ENCODE results near the gene SHFL.
A peak's percentile ranks its signal among the peaks of the same experiment; 100 is the strongest.

Gene SHFL

DNA sequence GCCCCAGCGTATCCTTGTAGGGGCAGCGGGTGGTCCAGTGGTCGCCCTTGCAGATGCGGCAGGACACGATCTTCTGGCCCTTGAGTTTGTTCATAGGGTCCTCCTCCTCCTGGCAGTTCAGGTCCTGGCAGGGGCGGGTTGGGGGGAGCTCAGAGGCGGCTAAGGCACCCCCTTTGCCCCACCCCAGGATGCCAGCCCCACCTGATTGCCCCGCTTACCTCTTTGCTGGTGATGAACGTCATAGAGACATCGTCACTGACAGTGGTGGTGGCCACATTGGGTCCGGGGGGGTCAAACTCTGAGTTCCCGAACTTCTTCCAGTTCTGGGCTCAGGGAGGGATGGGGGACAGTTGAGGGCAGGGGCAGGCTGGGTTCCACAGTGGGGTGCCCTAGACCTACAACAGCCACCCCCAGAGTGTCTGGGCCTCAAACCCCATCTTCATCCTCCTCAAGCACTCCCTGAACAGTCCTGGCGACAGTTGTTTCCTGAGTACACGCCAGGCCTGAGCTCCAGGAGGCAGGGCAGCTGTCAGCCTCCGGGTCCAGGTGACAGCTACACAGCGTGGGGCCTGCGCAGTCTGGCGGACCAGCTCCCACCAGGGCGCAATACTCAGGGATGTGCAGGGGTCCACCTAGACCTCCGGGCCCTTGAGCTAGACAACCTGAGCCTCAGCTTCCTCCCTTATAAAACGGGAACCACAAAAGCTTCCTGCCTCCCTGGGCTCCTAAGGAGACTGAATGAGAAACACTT lies 30.9 kb downstream of the SHFL start:
- DNase-seq (ENCODE audit: low read depth), result no peak
- no peak overlapping the region for H3K4me3 ChIP-seq (ENCODE audit: low read depth, low read length)
- TF ChIP-seq, protein P1, sequence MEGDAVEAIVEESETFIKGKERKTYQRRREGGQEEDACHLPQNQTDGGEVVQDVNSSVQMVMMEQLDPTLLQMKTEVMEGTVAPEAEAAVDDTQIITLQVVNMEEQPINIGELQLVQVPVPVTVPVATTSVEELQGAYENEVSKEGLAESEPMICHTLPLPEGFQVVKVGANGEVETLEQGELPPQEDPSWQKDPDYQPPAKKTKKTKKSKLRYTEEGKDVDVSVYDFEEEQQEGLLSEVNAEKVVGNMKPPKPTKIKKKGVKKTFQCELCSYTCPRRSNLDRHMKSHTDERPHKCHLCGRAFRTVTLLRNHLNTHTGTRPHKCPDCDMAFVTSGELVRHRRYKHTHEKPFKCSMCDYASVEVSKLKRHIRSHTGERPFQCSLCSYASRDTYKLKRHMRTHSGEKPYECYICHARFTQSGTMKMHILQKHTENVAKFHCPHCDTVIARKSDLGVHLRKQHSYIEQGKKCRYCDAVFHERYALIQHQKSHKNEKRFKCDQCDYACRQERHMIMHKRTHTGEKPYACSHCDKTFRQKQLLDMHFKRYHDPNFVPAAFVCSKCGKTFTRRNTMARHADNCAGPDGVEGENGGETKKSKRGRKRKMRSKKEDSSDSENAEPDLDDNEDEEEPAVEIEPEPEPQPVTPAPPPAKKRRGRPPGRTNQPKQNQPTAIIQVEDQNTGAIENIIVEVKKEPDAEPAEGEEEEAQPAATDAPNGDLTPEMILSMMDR (conservative IDR thresholded peaks at IDR 0.05; ENCODE audit: low read depth, low read length), result no peak

DNA sequence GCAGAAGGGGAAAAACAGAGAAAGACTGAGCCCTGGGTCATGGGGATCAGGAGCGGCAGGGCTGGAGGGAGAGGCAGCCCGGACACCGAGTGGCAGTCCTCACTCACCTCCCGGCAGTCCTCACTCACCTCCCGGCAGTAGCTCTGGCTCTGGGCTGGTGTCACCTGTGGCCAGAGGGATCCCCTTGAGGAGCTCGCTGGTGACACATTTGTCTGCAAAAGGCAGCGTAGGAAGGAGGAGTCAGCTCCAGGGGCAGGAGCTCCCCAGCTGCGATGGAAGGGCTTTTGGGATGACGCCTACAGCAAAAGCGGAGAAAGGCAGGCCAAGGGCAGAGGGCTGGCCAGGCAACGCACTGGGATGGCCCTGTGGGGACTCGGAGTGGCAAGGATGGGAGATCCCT lies 32.8 kb downstream of the SHFL start:
- peak overlapping the region; percentile 96 for H3K4me3 ChIP-seq (ENCODE audit: low read depth, low read length)
- DNase-seq (ENCODE audit: low read depth), result no peak

DNA sequence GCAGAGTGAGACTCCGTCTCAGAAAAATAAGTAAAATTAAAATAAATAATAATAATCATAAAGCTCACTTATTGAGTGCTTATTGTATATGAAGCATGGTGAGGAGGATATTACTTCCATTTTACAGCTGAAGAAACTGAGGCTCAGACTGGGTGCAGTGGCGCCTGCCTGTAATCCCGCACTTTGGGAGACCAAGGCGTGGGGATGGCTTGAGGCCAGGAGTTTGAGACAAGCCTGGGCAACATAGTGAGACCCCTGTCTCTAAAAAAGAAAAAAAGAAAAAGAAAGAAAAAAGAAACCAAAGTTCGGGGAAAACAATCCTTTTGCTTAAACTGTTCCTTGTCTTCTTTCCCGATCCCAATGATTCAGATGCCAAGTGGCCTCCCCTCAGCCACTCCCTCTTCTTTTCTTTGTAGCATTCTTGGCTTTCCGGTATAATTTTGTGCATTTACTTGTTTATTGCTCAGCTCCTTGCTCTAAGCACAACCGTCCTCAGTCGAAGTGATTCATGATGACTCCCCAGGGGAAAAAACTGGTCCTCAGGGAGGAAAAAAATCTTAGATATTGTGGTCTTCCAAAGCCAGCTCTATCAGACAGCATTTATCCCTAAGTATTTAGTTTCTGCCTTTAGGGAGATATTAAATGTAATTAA lies 34.5 kb downstream of the SHFL start:
- DNase-seq (ENCODE audit: low read depth), result peak; percentile 70
- TF ChIP-seq, protein P1 (conservative IDR thresholded peaks at IDR 0.05; ENCODE audit: low read depth, low read length), result no peak
- H3K4me3 ChIP-seq (ENCODE audit: low read depth, low read length), result no peak overlapping the region

More for the DNA sequence above, 32.8 kb downstream of the SHFL start:
- TF ChIP-seq, protein P1 (conservative IDR thresholded peaks at IDR 0.05; ENCODE audit: low read depth, low read length), result no peak

DNA sequence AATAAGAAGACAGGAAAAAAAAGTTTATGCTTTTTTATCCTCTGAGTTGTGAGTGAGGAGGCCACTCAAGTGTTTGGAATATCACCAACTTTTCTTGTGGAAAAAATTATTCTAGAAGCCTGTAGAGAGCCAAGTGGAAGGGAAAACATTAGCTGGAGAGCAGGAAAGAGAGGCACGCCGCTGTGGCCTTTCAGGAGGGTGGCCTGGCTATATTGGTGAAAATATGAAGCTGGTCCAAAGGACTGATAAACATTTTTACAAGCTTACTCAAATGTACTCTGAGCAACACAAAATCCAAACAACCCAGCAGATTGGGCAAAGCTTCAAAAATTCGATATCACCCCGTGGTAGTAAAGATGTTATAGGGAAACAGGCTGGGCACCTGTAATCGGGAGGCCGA lies 35.9 kb downstream of the SHFL start:
- no peak overlapping the region for H3K4me3 ChIP-seq (ENCODE audit: low read depth, low read length)
- no peak for DNase-seq (ENCODE audit: low read depth)
- TF ChIP-seq, protein P1 (conservative IDR thresholded peaks at IDR 0.05; ENCODE audit: low read depth, low read length), result no peak

DNA sequence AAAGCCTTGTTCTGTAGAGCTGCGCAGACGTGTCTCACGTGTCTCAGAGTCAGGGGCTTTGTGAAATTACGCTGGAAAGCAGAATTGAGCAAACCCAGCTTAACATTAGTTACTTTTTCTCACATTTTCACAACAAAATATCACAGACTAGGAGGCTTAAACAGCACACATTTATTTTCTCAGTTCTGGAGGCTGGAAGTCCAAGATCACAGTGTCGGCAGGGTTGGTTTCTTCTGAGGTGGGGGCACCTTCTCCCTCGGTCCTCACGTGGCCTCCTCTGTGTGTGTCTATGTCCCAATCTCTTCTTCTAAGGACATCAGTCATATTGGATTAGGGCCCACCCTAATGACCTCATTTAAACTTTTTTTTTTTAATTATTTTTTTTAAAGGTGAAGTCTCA lies 38.3 kb downstream of the SHFL start:
- TF ChIP-seq, protein P1 (conservative IDR thresholded peaks at IDR 0.05; ENCODE audit: low read depth, low read length), result no peak
- no peak for DNase-seq (ENCODE audit: low read depth)
- H3K4me3 ChIP-seq (ENCODE audit: low read depth, low read length), result no peak overlapping the region

DNA sequence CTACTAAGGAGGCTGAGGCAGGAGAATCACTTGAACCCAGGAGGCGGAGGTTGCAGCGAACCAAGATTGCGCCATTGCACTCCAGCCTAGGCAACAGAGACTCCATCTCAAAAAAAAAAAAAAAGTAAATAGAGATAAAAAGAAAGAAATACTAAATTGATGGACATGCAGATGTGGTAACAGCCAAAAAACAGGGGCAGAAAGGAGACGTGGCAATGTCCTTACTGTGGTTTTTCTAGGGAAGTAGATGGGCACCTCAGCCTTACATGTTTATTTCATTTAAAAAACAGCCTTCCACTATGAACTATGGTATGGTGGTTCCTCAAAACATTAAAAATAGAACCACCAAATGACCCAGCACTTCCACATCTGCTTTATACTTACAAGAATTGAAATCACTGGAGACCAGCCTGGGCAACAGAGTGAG lies 40.1 kb downstream of the SHFL start:
- no peak for DNase-seq (ENCODE audit: low read depth)
- no peak overlapping the region for H3K4me3 ChIP-seq (ENCODE audit: low read depth, low read length)
- TF ChIP-seq, protein P1 (conservative IDR thresholded peaks at IDR 0.05; ENCODE audit: low read depth, low read length), result no peak

Data from choroid plexus epithelial cell (primary cell).